Testis (tissue), 2 donors: Measurements from ENCODE around the gene HIF3A.

ENCODE experiments used
- POLR2A ChIP-seq: fragments of 450-650 bp; IDR thresholded peaks from one replicate; pipeline ENCODE4 v1.6.1; 2017; ENCODE audit warnings: antibody characterized with exemption, mild to moderate bottlenecking, moderate library complexity
- TF ChIP-seq, protein P1 (sequence below), 3 experiments: fragments of 450-650 bp in 2 of 3; fragments of 200-600 bp in 1 of 3; sonication (generic) in 1 of 3; IDR thresholded peaks; one replicate each; pipeline ENCODE4 v1.5.1; 2016 to 2019; ENCODE audit warnings: antibody characterized with exemption in 3 of 3, mild to moderate bottlenecking in 2 of 3, moderate library complexity in 1 of 3

- TF ChIP-seq, protein P1, sequence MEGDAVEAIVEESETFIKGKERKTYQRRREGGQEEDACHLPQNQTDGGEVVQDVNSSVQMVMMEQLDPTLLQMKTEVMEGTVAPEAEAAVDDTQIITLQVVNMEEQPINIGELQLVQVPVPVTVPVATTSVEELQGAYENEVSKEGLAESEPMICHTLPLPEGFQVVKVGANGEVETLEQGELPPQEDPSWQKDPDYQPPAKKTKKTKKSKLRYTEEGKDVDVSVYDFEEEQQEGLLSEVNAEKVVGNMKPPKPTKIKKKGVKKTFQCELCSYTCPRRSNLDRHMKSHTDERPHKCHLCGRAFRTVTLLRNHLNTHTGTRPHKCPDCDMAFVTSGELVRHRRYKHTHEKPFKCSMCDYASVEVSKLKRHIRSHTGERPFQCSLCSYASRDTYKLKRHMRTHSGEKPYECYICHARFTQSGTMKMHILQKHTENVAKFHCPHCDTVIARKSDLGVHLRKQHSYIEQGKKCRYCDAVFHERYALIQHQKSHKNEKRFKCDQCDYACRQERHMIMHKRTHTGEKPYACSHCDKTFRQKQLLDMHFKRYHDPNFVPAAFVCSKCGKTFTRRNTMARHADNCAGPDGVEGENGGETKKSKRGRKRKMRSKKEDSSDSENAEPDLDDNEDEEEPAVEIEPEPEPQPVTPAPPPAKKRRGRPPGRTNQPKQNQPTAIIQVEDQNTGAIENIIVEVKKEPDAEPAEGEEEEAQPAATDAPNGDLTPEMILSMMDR (IDR thresholded peaks at IDR 0.05) = no peak
- TF ChIP-seq POLR2A = no peak
These were observed 11.7 kb downstream of the HIF3A start for GRCh38 chr19:46308510-46308909.
